Mesenteric fat pad (tissue), 1 donor: ENCODE results near the gene PIGV. TPM values are rescaled to one million over a fixed set of nuclear protein-coding genes. Genes with fewer than 3 reads are reported as not detected.
"Not testable (repeated sequence)": the region's sequence is repeated elsewhere in the genome, so short reads cannot be mapped to it uniquely, and the experiment has no call there.

ENCODE experiments used
- DNase-seq: peaks from one replicate; pipeline ENCODE4 v3.0.0-alpha.2; 2020; ENCODE audit warnings: low spot score
- total RNA-seq: library from RNA; stranded (reverse); fragmentation: NEBNext Ultra II Directional; extraction: Animal tissue kit (Norgen Biotek cat#: 25700); gene quantifications from one replicate; pipeline ENCODE4 v1.2.1, GENCODE V29; 2021
- donor health status: DM: yes; HTN: yes; CAD: no.

The PIGV gene
- total RNA-seq, 1 donor from 2014 or later = 9.0 TPM

- peak; percentile 55 for DNase-seq
Measured at GRCh38 chr1:26831546-26832248, 43.9 kb downstream of the PIGV start.

- DNase-seq = peak; percentile 71
Measured at GRCh38 chr1:26832249-26832960, 44.7 kb downstream of the PIGV start.

- peak; percentile 87 for DNase-seq
Measured at GRCh38 chr1:26833432-26834405, 46.0 kb downstream of the PIGV start.

GRCh38 chr1:26837665-26838064, 49.9 kb downstream of the PIGV start:
- not testable (repeated sequence) for DNase-seq

- no peak for DNase-seq
Measured at GRCh38 chr1:26838474-26839338, 51.0 kb downstream of the PIGV start.

- no peak for DNase-seq
Measured at GRCh38 chr1:26839339-26839722, 51.6 kb downstream of the PIGV start.

GRCh38 chr1:26839779-26840178, 52.0 kb downstream of the PIGV start:
- DNase-seq = no peak

- DNase-seq = no peak
Measured at GRCh38 chr1:26844424-26845196, 56.9 kb downstream of the PIGV start.

- DNase-seq = not testable (repeated sequence)
Measured at GRCh38 chr1:26847826-26848225, 60.1 kb downstream of the PIGV start.

Other genes with a start within 250 kb of the PIGV start
- gene ARID1A, start 91.9 kb upstream of the PIGV start, total RNA-seq = 64.2 TPM
- 52.5 TPM for gene ZDHHC18, start 38.7 kb downstream of the PIGV start, total RNA-seq
- gene SFN, start 75.2 kb downstream of the PIGV start, total RNA-seq = 1.3 TPM
- 28.5 TPM for gene GPN2, start 102.3 kb downstream of the PIGV start, total RNA-seq
- gene GPATCH3, start 112.5 kb downstream of the PIGV start, total RNA-seq = 13.0 TPM
- 0.29 TPM for gene NR0B2, start 126.0 kb downstream of the PIGV start, total RNA-seq
- 49.7 TPM for gene NUDC, start 133.8 kb downstream of the PIGV start, total RNA-seq
- gene KDF1, start 172.5 kb downstream of the PIGV start, total RNA-seq = not detected
- gene TRNP1, start 205.7 kb downstream of the PIGV start, total RNA-seq = 1.7 TPM
- 3.3 TPM for gene TENT5B, start 224.9 kb downstream of the PIGV start, total RNA-seq